HepG2 (cell line): Measurements from ENCODE around the gene CGREF1. TPM values are rescaled to one million over a fixed set of nuclear protein-coding genes. Genes with fewer than 3 reads are reported as not detected.
A peak's percentile ranks its signal among the peaks of the same experiment; 100 is the strongest.

ENCODE experiments used
- BCL6 ChIP-seq: IDR thresholded peaks from 2 replicates; pipeline ENCODE4 v1.6.1; 2016; ENCODE audit warnings: missing genetic modification reagents, missing compliant biosample characterization
- CERS6 ChIP-seq: sonication (generic); formaldehyde crosslinking; IDR thresholded peaks from 2 replicates; pipeline ENCODE4 v1.5.0; 2020; ENCODE audit warnings: missing genetic modification reagents
- FOSL2 ChIP-seq: sonication (generic); formaldehyde crosslinking; IDR thresholded peaks from 2 replicates; pipeline ENCODE4 v1.4.0; 2020; ENCODE audit warnings: missing genetic modification reagents
- FOXJ3 ChIP-seq: sonication (generic); formaldehyde crosslinking; IDR thresholded peaks from 2 replicates; pipeline ENCODE4 v1.4.0; 2020; ENCODE audit warnings: missing genetic modification reagents, mild to moderate bottlenecking, borderline replicate concordance
- HNF1A ChIP-seq, 2 experiments: sonication (generic) in 1 of 2; formaldehyde crosslinking in 1 of 2; IDR thresholded peaks; 2 replicates each; pipeline versions ENCODE4 v1.4.0 to v1.6.1; 2016 to 2020; ENCODE audit warnings: borderline replicate concordance in 1 of 2, low read depth in 1 of 2, mild to moderate bottlenecking in 1 of 2, missing genetic modification reagents in 1 of 2
- MAF1 ChIP-seq: sonication (generic); formaldehyde crosslinking; IDR thresholded peaks from 2 replicates; pipeline ENCODE4 v1.5.0; 2020; ENCODE audit warnings: missing genetic modification reagents, borderline replicate concordance
- MED8 ChIP-seq: sonication (generic); formaldehyde crosslinking; IDR thresholded peaks from 2 replicates; pipeline ENCODE4 v1.8.1; 2023; ENCODE audit warnings: mild to moderate bottlenecking, missing genetic modification reagents; ENCODE audit not compliant: insufficient replicate concordance
- MIER3 ChIP-seq: IDR thresholded peaks from 2 replicates; pipeline ENCODE4 v1.6.1; 2016; ENCODE audit warnings: missing compliant biosample characterization, borderline replicate concordance
- ONECUT2 ChIP-seq: sonication (generic); formaldehyde crosslinking; IDR thresholded peaks from 2 replicates; pipeline ENCODE4 v1.4.0; 2020; ENCODE audit warnings: missing genetic modification reagents
- RAD21 ChIP-seq: fragments of 450-650 bp; formaldehyde crosslinking; IDR thresholded peaks from 2 replicates; pipeline ENCODE4 v1.5.0; 2020; ENCODE audit warnings: mild to moderate bottlenecking
- RNF2 ChIP-seq: fragments of 450-650 bp; conservative IDR thresholded peaks from 2 replicates; pipeline ENCODE4 v1.6.1; 2016; ENCODE audit warnings: low read depth
- ZBTB21 ChIP-seq: sonication (generic); formaldehyde crosslinking; IDR thresholded peaks from 2 replicates; pipeline ENCODE4 v1.4.0; 2020; ENCODE audit warnings: missing genetic modification reagents
- ZFP37 ChIP-seq: sonication (generic); formaldehyde crosslinking; IDR thresholded peaks from 2 replicates; pipeline ENCODE4 v1.4.0; 2020; ENCODE audit warnings: missing genetic modification reagents, borderline replicate concordance
- ZNF569 ChIP-seq: sonication (generic); formaldehyde crosslinking; IDR thresholded peaks from 2 replicates; pipeline ENCODE4 v1.5.0; 2020; ENCODE audit warnings: mild to moderate bottlenecking, missing genetic modification reagents, moderate library complexity, borderline replicate concordance
- ZSCAN12 ChIP-seq: sonication (generic); formaldehyde crosslinking; IDR thresholded peaks from 2 replicates; pipeline ENCODE4 v1.9.0; 2021; ENCODE audit warnings: mild to moderate bottlenecking, missing genetic modification reagents
- polyA plus RNA-seq, 8 experiments: library from polyadenylated mRNA; depleted of rRNA in 3 of 8; stranded (reverse) in 7 of 8; unstranded in 1 of 8; fragments of >200 nt; fragmentation: Illumina TruSeq in 4 of 8; extraction: Trizol in 4 of 8; gene quantifications; 2 replicates each; pipeline versions ENCODE4 v1.2.1 to v1.2.3, GENCODE V29; 2011 to 2016; ENCODE audit warnings: low read depth in 4 of 8, missing spikeins in 1 of 8, mixed read lengths in 1 of 8; ENCODE audit not compliant: insufficient read depth in 1 of 8
- total RNA-seq, 5 experiments: library from RNA; depleted of rRNA; stranded (reverse); fragments of >200 nt; fragmentation: Illumina TruSeq; extraction: Trizol; gene quantifications; 2 replicates each; pipeline ENCODE4 v1.2.3, GENCODE V29; 2016; ENCODE audit warnings: low read depth in 1 of 5
- TF ChIP-seq, protein P1 (sequence below): IDR thresholded peaks from 2 replicates; pipeline ENCODE4 v1.6.1; 2012; ENCODE audit warnings: low read length, improper control_type of control experiment
- TF ChIP-seq, protein P2 (sequence below): sonication (generic); formaldehyde crosslinking; IDR thresholded peaks from 2 replicates; pipeline ENCODE4 v1.5.0; 2020; ENCODE audit warnings: mild to moderate bottlenecking, missing genetic modification reagents

CGREF1 gene
- total and polyA plus RNA-seq, 2 of the 13 experiments (the other 11 are each of a cell fraction or from before 2014, with no cell fraction given), result 13.9 to 23.4 TPM

- TF ChIP-seq HNF1A (IDR thresholded peaks at IDR 0.05; ENCODE audit: low read depth) (no peak), HNF1A (CRISPR knock-in tag; IDR thresholded peaks at IDR 0.05; ENCODE audit: borderline replicate concordance) (0 out of 2 replicates have a peak, but pooled peaks have one; percentile 18), RAD21 (CRISPR knock-in tag) (peak; percentile 55), RNF2 (0 out of 2 replicates have a peak, but pooled peaks have one; percentile 27), MIER3 (CRISPR knock-in tag) (no peak; the same call in 1 of the 2 replicates), ZFP37 (CRISPR knock-in tag) (no peak), FOSL2 (CRISPR knock-in tag) (peak; percentile 10), ZBTB21 (CRISPR knock-in tag) (no peak), MAF1 (CRISPR knock-in tag) (no peak), CERS6 (no peak), MED8 (CRISPR knock-in tag) (peak; percentile 76), ZNF569 (CRISPR knock-in tag) (peak; percentile 67; the same call in 1 of the 2 replicates), FOXJ3 (CRISPR knock-in tag) (no peak), ONECUT2 (CRISPR knock-in tag) (no peak), ZSCAN12 (CRISPR knock-in tag) (peak; percentile 73), BCL6 (no peak)
- TF ChIP-seq, protein P1, sequence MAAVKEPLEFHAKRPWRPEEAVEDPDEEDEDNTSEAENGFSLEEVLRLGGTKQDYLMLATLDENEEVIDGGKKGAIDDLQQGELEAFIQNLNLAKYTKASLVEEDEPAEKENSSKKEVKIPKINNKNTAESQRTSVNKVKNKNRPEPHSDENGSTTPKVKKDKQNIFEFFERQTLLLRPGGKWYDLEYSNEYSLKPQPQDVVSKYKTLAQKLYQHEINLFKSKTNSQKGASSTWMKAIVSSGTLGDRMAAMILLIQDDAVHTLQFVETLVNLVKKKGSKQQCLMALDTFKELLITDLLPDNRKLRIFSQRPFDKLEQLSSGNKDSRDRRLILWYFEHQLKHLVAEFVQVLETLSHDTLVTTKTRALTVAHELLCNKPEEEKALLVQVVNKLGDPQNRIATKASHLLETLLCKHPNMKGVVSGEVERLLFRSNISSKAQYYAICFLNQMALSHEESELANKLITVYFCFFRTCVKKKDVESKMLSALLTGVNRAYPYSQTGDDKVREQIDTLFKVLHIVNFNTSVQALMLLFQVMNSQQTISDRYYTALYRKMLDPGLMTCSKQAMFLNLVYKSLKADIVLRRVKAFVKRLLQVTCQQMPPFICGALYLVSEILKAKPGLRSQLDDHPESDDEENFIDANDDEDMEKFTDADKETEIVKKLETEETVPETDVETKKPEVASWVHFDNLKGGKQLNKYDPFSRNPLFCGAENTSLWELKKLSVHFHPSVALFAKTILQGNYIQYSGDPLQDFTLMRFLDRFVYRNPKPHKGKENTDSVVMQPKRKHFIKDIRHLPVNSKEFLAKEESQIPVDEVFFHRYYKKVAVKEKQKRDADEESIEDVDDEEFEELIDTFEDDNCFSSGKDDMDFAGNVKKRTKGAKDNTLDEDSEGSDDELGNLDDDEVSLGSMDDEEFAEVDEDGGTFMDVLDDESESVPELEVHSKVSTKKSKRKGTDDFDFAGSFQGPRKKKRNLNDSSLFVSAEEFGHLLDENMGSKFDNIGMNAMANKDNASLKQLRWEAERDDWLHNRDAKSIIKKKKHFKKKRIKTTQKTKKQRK, result no peak
- TF ChIP-seq, protein P2, sequence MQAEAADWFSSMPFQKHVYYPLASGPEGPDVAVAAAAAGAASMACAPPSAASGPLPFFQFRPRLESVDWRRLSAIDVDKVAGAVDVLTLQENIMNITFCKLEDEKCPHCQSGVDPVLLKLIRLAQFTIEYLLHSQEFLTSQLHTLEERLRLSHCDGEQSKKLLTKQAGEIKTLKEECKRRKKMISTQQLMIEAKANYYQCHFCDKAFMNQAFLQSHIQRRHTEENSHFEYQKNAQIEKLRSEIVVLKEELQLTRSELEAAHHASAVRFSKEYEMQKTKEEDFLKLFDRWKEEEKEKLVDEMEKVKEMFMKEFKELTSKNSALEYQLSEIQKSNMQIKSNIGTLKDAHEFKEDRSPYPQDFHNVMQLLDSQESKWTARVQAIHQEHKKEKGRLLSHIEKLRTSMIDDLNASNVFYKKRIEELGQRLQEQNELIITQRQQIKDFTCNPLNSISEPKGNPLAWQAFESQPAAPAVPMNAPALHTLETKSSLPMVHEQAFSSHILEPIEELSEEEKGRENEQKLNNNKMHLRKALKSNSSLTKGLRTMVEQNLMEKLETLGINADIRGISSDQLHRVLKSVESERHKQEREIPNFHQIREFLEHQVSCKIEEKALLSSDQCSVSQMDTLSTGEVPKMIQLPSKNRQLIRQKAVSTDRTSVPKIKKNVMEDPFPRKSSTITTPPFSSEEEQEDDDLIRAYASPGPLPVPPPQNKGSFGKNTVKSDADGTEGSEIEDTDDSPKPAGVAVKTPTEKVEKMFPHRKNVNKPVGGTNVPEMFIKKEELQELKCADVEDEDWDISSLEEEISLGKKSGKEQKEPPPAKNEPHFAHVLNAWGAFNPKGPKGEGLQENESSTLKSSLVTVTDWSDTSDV (CRISPR knock-in tag), result no peak; the same call in 1 of the 2 replicates
These were observed 15.2 kb upstream of the CGREF1 start, which contains the start of gene PREB (continued) for GRCh38 chr2:27133905-27134780.
